GM19452 (cell line): Measurements from ENCODE around the gene MMP20.
A peak's percentile ranks its signal among the peaks of the same experiment; 100 is the strongest.

ENCODE experiments used
- ATAC-seq: cut with Tn5 transposase; IDR thresholded peaks from one replicate; pipeline ENCODE4 v1.9.1; 2021; ENCODE audit not compliant: unreplicated experiment

The MMP20 gene

GRCh38 chr11:102561636-102562035, 63.5 kb downstream of the MMP20 start:
- ATAC-seq, result no peak

GRCh38 chr11:102560555-102561011, 64.5 kb downstream of the MMP20 start:
- ATAC-seq, result peak; percentile 78

- ATAC-seq, result no peak
These were observed 65.3 kb downstream of the MMP20 start for GRCh38 chr11:102559839-102560238.

- no peak for ATAC-seq
These were observed 70.0 kb downstream of the MMP20 start for GRCh38 chr11:102555091-102555490.

GRCh38 chr11:102553835-102554282, 71.3 kb downstream of the MMP20 start:
- peak; percentile 85 for ATAC-seq

GRCh38 chr11:102552447-102553194, 72.5 kb downstream of the MMP20 start:
- no peak for ATAC-seq

GRCh38 chr11:102552020-102552419, 73.1 kb downstream of the MMP20 start:
- no peak for ATAC-seq

- no peak for ATAC-seq
These were observed 73.9 kb downstream of the MMP20 start for GRCh38 chr11:102551169-102551781.

- ATAC-seq, result peak; percentile 84
These were observed 78.1 kb downstream of the MMP20 start for GRCh38 chr11:102546923-102547471.

GRCh38 chr11:102546427-102546826, 78.7 kb downstream of the MMP20 start:
- peak; percentile 52 for ATAC-seq

GRCh38 chr11:102545701-102546100, 79.4 kb downstream of the MMP20 start:
- no peak for ATAC-seq

- no peak for ATAC-seq
These were observed 80.5 kb downstream of the MMP20 start for GRCh38 chr11:102544594-102544993.

GRCh38 chr11:102539567-102539966, 85.6 kb downstream of the MMP20 start:
- ATAC-seq, result no peak

GRCh38 chr11:102538932-102539331, 86.2 kb downstream of the MMP20 start:
- no peak for ATAC-seq

GRCh38 chr11:102534261-102534872, 90.8 kb downstream of the MMP20 start:
- no peak for ATAC-seq

GRCh38 chr11:102530558-102530957, 94.6 kb downstream of the MMP20 start, which contains the start of gene MMP7:
TSS of gene MMP7 (minus strand) at chr11:102530747. CDS start at chr11:102530700, 47 bp downstream.
- ATAC-seq, result peak; percentile 58

- no peak for ATAC-seq
These were observed 96.5 kb downstream of the MMP20 start for GRCh38 chr11:102528618-102529017.

GRCh38 chr11:102527684-102528083, 97.4 kb downstream of the MMP20 start:
- no peak for ATAC-seq

GRCh38 chr11:102527041-102527440, 98.1 kb downstream of the MMP20 start:
- ATAC-seq, result no peak
